Thyroid gland (tissue), 4 donors: ENCODE results near the gene SHQ1. TPM values are rescaled to one million over a fixed set of nuclear protein-coding genes. Genes with fewer than 3 reads are reported as not detected.
"Not testable (repeated sequence)": the region's sequence is repeated elsewhere in the genome, so short reads cannot be mapped to it uniquely, and the experiment has no call there.

Experiments
- DNase-seq, 2 donors: peaks; one replicate each; pipeline ENCODE4 v3.0.0-alpha.2; 2019
- H3K27ac ChIP-seq, 3 donors: fragments of 200-600 bp; sonication (generic); 1 replicate in 2 of 3; 2 replicates in 1 of 3; pipeline ENCODE4 v1.5.1; 2016 to 2019; ENCODE audit warnings: mild to moderate bottlenecking in 1 of 3, moderate library complexity in 1 of 3
- H3K27me3 ChIP-seq: fragments of 200-600 bp; sonication (generic); one replicate; pipeline ENCODE4 v1.5.1; 2019
- H3K36me3 ChIP-seq, 2 donors: fragments of 200-600 bp; sonication (generic); one replicate each; pipeline ENCODE4 v1.5.1; 2016 to 2019
- H3K4me1 ChIP-seq, 2 donors: fragments of 200-600 bp; sonication (generic); one replicate each; pipeline ENCODE4 v1.5.1; 2017 to 2019
- H3K4me3 ChIP-seq, 3 donors: fragments of 200-600 bp; sonication (generic); replicated peaks in 1 of 3; 1 replicate in 2 of 3; 2 replicates in 1 of 3; pipeline ENCODE4 v1.5.1; 2016; ENCODE audit warnings: mild to moderate bottlenecking in 1 of 3
- H3K9me3 ChIP-seq: fragments of 200-600 bp; sonication (generic); one replicate; pipeline ENCODE4 v1.5.1; 2017
- POLR2A ChIP-seq, 2 donors: fragments of 450-650 bp; IDR thresholded peaks; one replicate each; pipeline ENCODE4 v1.6.1; 2017; ENCODE audit warnings: antibody characterized with exemption in 2 of 2, mild to moderate bottlenecking in 2 of 2, moderate library complexity in 1 of 2
- WGBS, 2 donors: methylation state at CpG; one replicate each; pipeline ENCODE4 v1.1.5; 2017; 5-methylcytosine and 5-hydroxymethylcytosine counted together
- intact Hi-C: fragments of 100-400 bp; cut with DNase I; formaldehyde crosslinking; loops from one replicate; pipeline ENCODE4 v1.15.1; 2023
- total RNA-seq, 4 donors: library from RNA; depleted of rRNA; stranded (reverse); fragments of >200 nt; gene quantifications; one replicate each; pipeline ENCODE4 v1.2.3, GENCODE V29; 2016
- TF ChIP-seq, protein P1 (sequence below), 6 experiments: fragments of 200-600 bp in 3 of 6; fragments of 450-650 bp in 3 of 6; sonication (generic) in 3 of 6; IDR thresholded peaks; one replicate each; pipeline ENCODE4 v1.5.1; 2016 to 2019; ENCODE audit warnings: antibody characterized with exemption in 6 of 6, mild to moderate bottlenecking in 2 of 6, inconsistent platforms in 1 of 6, moderate library complexity in 1 of 6

SHQ1 gene
- total RNA-seq, 4 donors from 2014 or later: 17.7 to 33.7 (median 26.3) TPM

DNA sequence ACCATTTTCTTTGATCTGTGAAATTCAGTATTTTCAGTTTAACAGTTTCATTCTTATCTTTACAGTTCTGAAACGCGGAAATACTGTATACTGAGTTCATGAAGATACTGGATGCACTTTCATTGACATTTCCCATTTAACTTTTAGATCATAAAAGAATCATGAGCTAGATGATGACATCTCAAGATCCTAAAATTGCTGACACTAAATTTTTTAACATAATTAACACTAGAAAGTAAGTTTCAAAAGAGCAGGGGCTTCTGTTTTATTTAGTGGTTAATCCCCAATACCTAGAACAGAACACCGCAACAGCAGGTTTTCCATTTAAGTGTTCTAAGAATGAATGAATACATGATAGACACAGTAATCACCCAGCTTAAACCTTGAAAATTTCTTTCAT lies 54.2 kb downstream of the SHQ1 start:
- intact Hi-C loops: no loop called here
- Histone ChIP-seq H3K4me1 (no peaks in the 10 kb centered on the region), H3K36me3 (peaks cover 0 to 8% of the 10 kb centered on the region in 2 donors), H3K27ac (no peak overlapping the region), H3K9me3 (no peaks in the 10 kb centered on the region), H3K4me3 (no peak overlapping the region), H3K27me3 (no peaks in the 10 kb centered on the region)
- WGBS, 2 donors: 97 to 98% methylated on average over 3 of the region's 3 CpGs
- no peak for DNase-seq
- TF ChIP-seq, protein P1, sequence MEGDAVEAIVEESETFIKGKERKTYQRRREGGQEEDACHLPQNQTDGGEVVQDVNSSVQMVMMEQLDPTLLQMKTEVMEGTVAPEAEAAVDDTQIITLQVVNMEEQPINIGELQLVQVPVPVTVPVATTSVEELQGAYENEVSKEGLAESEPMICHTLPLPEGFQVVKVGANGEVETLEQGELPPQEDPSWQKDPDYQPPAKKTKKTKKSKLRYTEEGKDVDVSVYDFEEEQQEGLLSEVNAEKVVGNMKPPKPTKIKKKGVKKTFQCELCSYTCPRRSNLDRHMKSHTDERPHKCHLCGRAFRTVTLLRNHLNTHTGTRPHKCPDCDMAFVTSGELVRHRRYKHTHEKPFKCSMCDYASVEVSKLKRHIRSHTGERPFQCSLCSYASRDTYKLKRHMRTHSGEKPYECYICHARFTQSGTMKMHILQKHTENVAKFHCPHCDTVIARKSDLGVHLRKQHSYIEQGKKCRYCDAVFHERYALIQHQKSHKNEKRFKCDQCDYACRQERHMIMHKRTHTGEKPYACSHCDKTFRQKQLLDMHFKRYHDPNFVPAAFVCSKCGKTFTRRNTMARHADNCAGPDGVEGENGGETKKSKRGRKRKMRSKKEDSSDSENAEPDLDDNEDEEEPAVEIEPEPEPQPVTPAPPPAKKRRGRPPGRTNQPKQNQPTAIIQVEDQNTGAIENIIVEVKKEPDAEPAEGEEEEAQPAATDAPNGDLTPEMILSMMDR (IDR thresholded peaks at IDR 0.05): no peak
- no peak for TF ChIP-seq POLR2A (IDR thresholded peaks at IDR 0.05)

- Histone ChIP-seq H3K27ac (no peak overlapping the region), H3K4me1 (no peaks in the 10 kb centered on the region), H3K27me3 (no peaks in the 10 kb centered on the region), H3K4me3 (no peak overlapping the region), H3K36me3 (peaks cover 0 to 8% of the 10 kb centered on the region in 2 donors), H3K9me3 (no peaks in the 10 kb centered on the region)
- 93 to 95% methylated on average over 1 of the region's 1 CpG for WGBS, 2 donors
- no peak for DNase-seq
- no peak for TF ChIP-seq POLR2A (IDR thresholded peaks at IDR 0.05)
- TF ChIP-seq, protein P1 (IDR thresholded peaks at IDR 0.05): no peak
- intact Hi-C loops: no loop called here
Observed at GRCh38 chr3:72791161-72791560, 57.1 kb downstream of the SHQ1 start.

- H3K36me3 ChIP-seq: peaks cover 0 to 8% of the 10 kb centered on the region in 2 donors
- DNase-seq: no peak
- H3K9me3 ChIP-seq: no peaks in the 10 kb centered on the region
- H3K27me3 ChIP-seq: no peaks in the 10 kb centered on the region
- H3K27ac ChIP-seq: no peak overlapping the region
- no peak overlapping the region for H3K4me3 ChIP-seq
- WGBS, 2 donors: 98 to 100% methylated on average over 1 of the region's 1 CpG
- no peak for TF ChIP-seq POLR2A (IDR thresholded peaks at IDR 0.05)
- TF ChIP-seq, protein P1 (IDR thresholded peaks at IDR 0.05): no peak
- H3K4me1 ChIP-seq: no peaks in the 10 kb centered on the region
- intact Hi-C loops: no loop called here
Observed at GRCh38 chr3:72789786-72790185, 58.5 kb downstream of the SHQ1 start.

DNA sequence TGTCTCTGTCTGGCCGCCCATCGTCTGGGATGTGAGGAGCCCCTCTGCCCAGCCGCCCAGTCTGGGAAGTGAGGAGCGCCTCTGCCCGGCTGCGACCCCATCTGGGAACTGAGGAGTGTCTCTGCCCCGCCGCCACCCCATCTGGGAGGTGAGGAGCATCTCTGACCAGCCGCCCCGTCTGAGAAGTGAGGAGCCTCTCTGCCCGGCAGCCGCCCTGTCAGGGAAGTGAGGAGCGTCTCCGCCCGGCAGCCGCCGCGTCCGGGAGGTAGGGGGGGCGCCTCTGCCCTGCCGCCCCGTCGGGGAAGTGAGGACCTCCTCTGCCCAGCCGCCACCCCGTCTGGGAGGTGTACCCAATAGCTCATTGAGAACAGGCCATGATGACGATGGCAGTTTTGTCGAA lies 60.0 kb downstream of the SHQ1 start:
- H3K9me3 ChIP-seq, H3K36me3 ChIP-seq, H3K4me1 ChIP-seq, H3K27ac ChIP-seq, DNase-seq, H3K27me3 ChIP-seq, H3K4me3 ChIP-seq, intact Hi-C loops: not testable (repeated sequence)
- WGBS, 2 donors: 98 to 100% methylated on average over 15 to 19 of the region's 27 CpGs

- intact Hi-C loops: no loop called here
- 94 to 95% methylated on average over 3 of the region's 3 CpGs for WGBS, 2 donors
- TF ChIP-seq, protein P1 (IDR thresholded peaks at IDR 0.05): no peak
- no peak for TF ChIP-seq POLR2A (IDR thresholded peaks at IDR 0.05)
- Histone ChIP-seq H3K4me3 (no peak overlapping the region), H3K36me3 (no peaks in the 10 kb centered on the region), H3K4me1 (no peaks in the 10 kb centered on the region), H3K27ac (no peak overlapping the region), H3K27me3 (no peaks in the 10 kb centered on the region), H3K9me3 (no peaks in the 10 kb centered on the region)
- DNase-seq: no peak
Observed at GRCh38 chr3:72786668-72787067, 61.6 kb downstream of the SHQ1 start.

DNA sequence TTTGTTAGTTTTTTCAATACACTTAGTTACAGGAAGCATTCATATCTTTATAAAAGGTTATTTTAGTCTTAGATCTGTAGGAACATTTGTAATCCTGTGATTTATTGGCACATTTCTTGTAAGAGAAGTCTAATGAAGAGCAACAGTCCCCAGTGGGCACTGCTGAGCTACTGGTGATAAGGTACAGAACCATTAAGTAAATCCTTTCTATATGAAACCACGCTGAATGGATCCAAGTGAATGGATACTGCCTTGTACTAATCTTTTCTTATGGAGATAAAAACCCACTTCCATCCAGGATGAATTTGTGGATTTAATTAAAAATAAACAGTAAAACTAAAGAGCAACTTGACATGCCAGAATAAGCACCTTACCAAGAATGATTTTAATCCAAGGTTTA lies 64.0 kb downstream of the SHQ1 start:
- Histone ChIP-seq H3K27ac (no peak overlapping the region), H3K4me1 (no peaks in the 10 kb centered on the region), H3K4me3 (no peak overlapping the region), H3K9me3 (no peaks in the 10 kb centered on the region), H3K36me3 (no peaks in the 10 kb centered on the region), H3K27me3 (no peaks in the 10 kb centered on the region)
- 92 to 95% methylated on average over 1 of the region's 1 CpG for WGBS, 2 donors
- no peak for DNase-seq
- TF ChIP-seq, protein P1 (IDR thresholded peaks at IDR 0.05): no peak
- TF ChIP-seq POLR2A (IDR thresholded peaks at IDR 0.05): no peak
- intact Hi-C loops: no loop called here
